SK-N-SH (cell line): ENCODE data around the gene TNNC1. TPM values are rescaled to one million over a fixed set of nuclear protein-coding genes. Genes with fewer than 3 reads are reported as not detected.

Experiments
- CTCF ChIA-PET: fragments of 300-600, 350-600 bp; formaldehyde crosslinking; extraction: SDS; loops from one replicate; lab custom pipeline; 2021; lab: Yijun Ruan, JAX
- POLR2A ChIA-PET: fragments of 350-600 bp; sonication (Branson Sonifier 250); formaldehyde crosslinking; extraction: SDS; loops from one replicate; lab custom pipeline; 2020; ENCODE audit warnings: antibody characterized with exemption, inconsistent platforms; lab: Yijun Ruan, JAX
- DNase-seq: peaks from one replicate; pipeline ENCODE4 v3.0.0; 2012
- H2AFZ ChIP-seq: fragments of 200-600 bp; sonication (generic); 2 replicates; pipeline ENCODE4 v1.8.1; 2016; ENCODE audit warnings: antibody characterized with exemption, mild to moderate bottlenecking, low read depth
- H3F3A ChIP-seq: fragments of 200-600 bp; sonication (generic); replicated peaks from 2 replicates; pipeline ENCODE3; 2016; ENCODE audit warnings: antibody characterized with exemption, mild to moderate bottlenecking; ENCODE audit not compliant: insufficient read depth
- H3K27ac ChIP-seq, 2 experiments: fragments of 200-500 bp in 1 of 2; fragments of 200-600 bp in 1 of 2; sonication (Bioruptor generic) in 1 of 2; sonication (generic), shearing (Covaris generic) in 1 of 2; 2 replicates each; pipeline versions ENCODE4 v1.5.1 to v1.6.1; 2014 to 2016; ENCODE audit warnings: low read depth in 2 of 2, inconsistent platforms in 1 of 2, low read length in 1 of 2, mild to moderate bottlenecking in 1 of 2, mixed read lengths in 1 of 2
- H3K27me3 ChIP-seq: fragments of 200-600 bp; sonication (generic), shearing (Covaris generic); 2 replicates; pipeline ENCODE4 v1.6.1; 2016; ENCODE audit warnings: mixed run types; ENCODE audit not compliant: insufficient read depth
- H3K36me3 ChIP-seq, 2 experiments: fragments of 200-500 bp in 1 of 2; fragments of 200-600 bp in 1 of 2; sonication (Bioruptor generic) in 1 of 2; sonication (generic) in 1 of 2; replicated peaks in 1 of 2; 2 replicates each; pipeline versions ENCODE3 to v1.5.1; 2014 to 2016; ENCODE audit warnings: low read length in 1 of 2, mild to moderate bottlenecking in 1 of 2; ENCODE audit not compliant: insufficient read depth in 2 of 2, control insufficient read depth in 1 of 2
- H3K4me1 ChIP-seq, 2 experiments: fragments of 200-500 bp in 1 of 2; fragments of 200-600 bp in 1 of 2; sonication (Bioruptor generic) in 1 of 2; sonication (generic), shearing (Covaris generic) in 1 of 2; 2 replicates each; pipeline versions ENCODE4 v1.5.1 to v1.6.1; 2014 to 2016; ENCODE audit warnings: low read depth in 1 of 2, low read length in 1 of 2, mixed run types in 1 of 2; ENCODE audit not compliant: insufficient read depth in 2 of 2, control insufficient read depth in 1 of 2
- H3K4me2 ChIP-seq: fragments of 200-600 bp; sonication (generic), shearing (Covaris generic); 2 replicates; pipeline ENCODE4 v1.6.1; 2017; ENCODE audit warnings: mixed run types
- H3K4me3 ChIP-seq, 2 experiments: fragments of 200-500 bp in 1 of 2; fragments of 200-600 bp in 1 of 2; sonication (Bioruptor generic) in 1 of 2; sonication (generic), shearing (Covaris generic) in 1 of 2; 2 replicates each; pipeline versions ENCODE4 v1.5.1 to v1.8.1; 2014 to 2016; ENCODE audit warnings: low read depth in 2 of 2, inconsistent platforms in 1 of 2, low read length in 1 of 2, mild to moderate bottlenecking in 1 of 2, mixed read lengths in 1 of 2, moderate library complexity in 1 of 2
- H3K79me2 ChIP-seq: fragments of 200-600 bp; sonication (generic); 2 replicates; pipeline ENCODE4 v1.8.1; 2017; ENCODE audit warnings: mild to moderate bottlenecking; ENCODE audit not compliant: insufficient read depth
- H3K9ac ChIP-seq: fragments of 200-600 bp; sonication (generic); 2 replicates; pipeline ENCODE4 v1.6.1; 2017; ENCODE audit warnings: mixed run types
- H3K9me2 ChIP-seq: fragments of 200-600 bp; sonication (generic); 2 replicates; pipeline ENCODE4 v1.6.1; 2017; ENCODE audit warnings: mixed run types
- H3K9me3 ChIP-seq: fragments of 200-600 bp; sonication (generic); 2 replicates; pipeline ENCODE4 v1.6.1; 2017; ENCODE audit warnings: mixed run types, mild to moderate bottlenecking, moderate library complexity
- H4K20me1 ChIP-seq: fragments of 200-600 bp; sonication (generic); 2 replicates; pipeline ENCODE4 v1.6.1; 2017; ENCODE audit warnings: mild to moderate bottlenecking, mixed run types; ENCODE audit not compliant: insufficient read depth
- CHD2 ChIP-seq: fragments of 150-350 bp; IDR thresholded peaks from 2 replicates; pipeline ENCODE4 v1.6.1; 2018; ENCODE audit warnings: low read length; ENCODE audit not compliant: partially characterized antibody
- FOSL2 ChIP-seq: IDR thresholded peaks from 2 replicates; pipeline ENCODE4 v1.4.0; 2012; ENCODE audit warnings: low read depth, mild to moderate bottlenecking, moderate library complexity, borderline replicate concordance
- GABPA ChIP-seq: IDR thresholded peaks from 2 replicates; pipeline ENCODE4 v1.4.0; 2012; ENCODE audit warnings: low read depth, mild to moderate bottlenecking
- GATA2 ChIP-seq: sonication (generic); formaldehyde crosslinking; IDR thresholded peaks from 2 replicates; pipeline ENCODE4 v1.5.0; 2020; ENCODE audit warnings: mild to moderate bottlenecking, missing genetic modification reagents
- MEF2A ChIP-seq: IDR thresholded peaks from 2 replicates; pipeline ENCODE4 v1.4.0; 2012; ENCODE audit warnings: low read depth, borderline replicate concordance
- POLR2AphosphoS5 ChIP-seq: IDR thresholded peaks from 2 replicates; pipeline ENCODE4 v1.6.1; 2012; ENCODE audit warnings: low read depth, low read length
- RCOR1 ChIP-seq: fragments of 150-350 bp; IDR thresholded peaks from 2 replicates; pipeline ENCODE4 v1.6.1; 2017; ENCODE audit warnings: antibody characterized with exemption, low read length
- RFX5 ChIP-seq: IDR thresholded peaks from 2 replicates; pipeline ENCODE4 v1.6.1; 2012; ENCODE audit warnings: mild to moderate bottlenecking, improper control_type of control experiment, low read length
- SMC3 ChIP-seq: IDR thresholded peaks from 2 replicates; pipeline ENCODE4 v1.6.1; 2012; ENCODE audit warnings: low read depth, low read length, improper control_type of control experiment
- TCF12 ChIP-seq: IDR thresholded peaks from 2 replicates; pipeline ENCODE4 v1.4.0; 2012
- YY1 ChIP-seq: IDR thresholded peaks from 2 replicates; pipeline ENCODE4 v1.4.0; 2012; ENCODE audit warnings: low read depth, mild to moderate bottlenecking
- WGBS: methylation state at CpG from one replicate; pipeline ENCODE4 v1.1.6; 2017; ENCODE audit warnings: low lambda C conversion rate; 5-methylcytosine and 5-hydroxymethylcytosine counted together
- polyA plus RNA-seq, 3 experiments: library from polyadenylated mRNA; depleted of rRNA; stranded (reverse); fragments of >200 nt; gene quantifications; 2 replicates each; pipeline ENCODE4 v1.2.3, GENCODE V29; 2012
- TF ChIP-seq, protein P1 (sequence below): IDR thresholded peaks from 2 replicates; pipeline ENCODE4; 2012
- TF ChIP-seq, protein P2 (sequence below): IDR thresholded peaks from 2 replicates; pipeline ENCODE4 v1.4.0; 2012; ENCODE audit warnings: low read depth, borderline replicate concordance
- TF ChIP-seq, protein P3 (sequence below): IDR thresholded peaks from 2 replicates; pipeline ENCODE4 v1.4.0; 2012; ENCODE audit warnings: low read depth, borderline replicate concordance
- TF ChIP-seq, protein P4 (sequence below): fragments of 150-350 bp; IDR thresholded peaks from 2 replicates; pipeline ENCODE4 v1.6.1; 2017; ENCODE audit warnings: antibody characterized with exemption, low read length, low read depth, borderline replicate concordance
- TF ChIP-seq, protein P5 (sequence below): fragments of 200-600 bp; sonication (generic); IDR thresholded peaks from 2 replicates; pipeline ENCODE4 v1.6.1; 2017; ENCODE audit warnings: antibody characterized with exemption, mild to moderate bottlenecking, moderate library complexity
- TF ChIP-seq, protein P6 (sequence below): IDR thresholded peaks from 2 replicates; pipeline ENCODE4 v1.4.0; 2012; ENCODE audit warnings: low read depth

The TNNC1 gene
- polyA plus RNA-seq, 1 of the 3 experiments (the other 2 are of a cell fraction): 2.6 TPM

DNA sequence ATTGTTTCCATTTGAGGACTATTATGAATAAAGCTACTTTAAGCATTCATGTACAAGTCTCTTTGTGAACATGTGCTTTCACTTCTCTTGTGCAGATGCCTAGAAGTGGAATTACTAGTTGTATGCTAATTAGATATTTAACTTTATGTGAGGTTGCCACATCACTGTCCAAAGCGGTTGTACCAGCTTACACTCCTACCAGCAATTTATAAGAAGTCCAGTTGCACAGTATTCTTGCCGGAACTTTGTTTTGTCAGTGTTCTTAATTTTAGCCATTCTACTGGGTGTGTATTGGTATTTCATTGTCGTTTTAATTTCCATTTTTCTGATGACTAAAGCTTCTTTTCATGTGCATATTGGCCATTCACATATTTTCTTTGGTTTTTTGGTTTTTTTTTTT lies 38.0 kb downstream of the TNNC1 start:
- no peak overlapping the region for H3K4me3 ChIP-seq
- H3K4me2 ChIP-seq: no peak overlapping the region
- 95% methylated on average over 3 of the region's 3 CpGs for WGBS
- DNase-seq: no peak
- no peaks in the 10 kb centered on the region for H3K27me3 ChIP-seq
- no peak overlapping the region for H3K27ac ChIP-seq
- no peaks in the 10 kb centered on the region for H3K9me3 ChIP-seq
- TF ChIP-seq SMC3 (no peak), FOSL2 (no peak), RCOR1 (no peak), CHD2 (no peak), TCF12 (no peak), YY1 (no peak), RFX5 (no peak), MEF2A (no peak), GABPA (no peak), GATA2 (CRISPR knock-in tag) (no peak), POLR2AphosphoS5 (no peak)
- TF ChIP-seq, protein P1, sequence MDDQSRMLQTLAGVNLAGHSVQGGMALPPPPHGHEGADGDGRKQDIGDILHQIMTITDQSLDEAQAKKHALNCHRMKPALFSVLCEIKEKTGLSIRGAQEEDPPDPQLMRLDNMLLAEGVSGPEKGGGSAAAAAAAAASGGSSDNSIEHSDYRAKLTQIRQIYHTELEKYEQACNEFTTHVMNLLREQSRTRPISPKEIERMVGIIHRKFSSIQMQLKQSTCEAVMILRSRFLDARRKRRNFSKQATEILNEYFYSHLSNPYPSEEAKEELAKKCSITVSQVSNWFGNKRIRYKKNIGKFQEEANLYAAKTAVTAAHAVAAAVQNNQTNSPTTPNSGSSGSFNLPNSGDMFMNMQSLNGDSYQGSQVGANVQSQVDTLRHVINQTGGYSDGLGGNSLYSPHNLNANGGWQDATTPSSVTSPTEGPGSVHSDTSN: no peak
- TF ChIP-seq, protein P2, sequence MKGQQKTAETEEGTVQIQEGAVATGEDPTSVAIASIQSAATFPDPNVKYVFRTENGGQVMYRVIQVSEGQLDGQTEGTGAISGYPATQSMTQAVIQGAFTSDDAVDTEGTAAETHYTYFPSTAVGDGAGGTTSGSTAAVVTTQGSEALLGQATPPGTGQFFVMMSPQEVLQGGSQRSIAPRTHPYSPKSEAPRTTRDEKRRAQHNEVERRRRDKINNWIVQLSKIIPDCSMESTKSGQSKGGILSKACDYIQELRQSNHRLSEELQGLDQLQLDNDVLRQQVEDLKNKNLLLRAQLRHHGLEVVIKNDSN: no peak
- TF ChIP-seq, protein P3, sequence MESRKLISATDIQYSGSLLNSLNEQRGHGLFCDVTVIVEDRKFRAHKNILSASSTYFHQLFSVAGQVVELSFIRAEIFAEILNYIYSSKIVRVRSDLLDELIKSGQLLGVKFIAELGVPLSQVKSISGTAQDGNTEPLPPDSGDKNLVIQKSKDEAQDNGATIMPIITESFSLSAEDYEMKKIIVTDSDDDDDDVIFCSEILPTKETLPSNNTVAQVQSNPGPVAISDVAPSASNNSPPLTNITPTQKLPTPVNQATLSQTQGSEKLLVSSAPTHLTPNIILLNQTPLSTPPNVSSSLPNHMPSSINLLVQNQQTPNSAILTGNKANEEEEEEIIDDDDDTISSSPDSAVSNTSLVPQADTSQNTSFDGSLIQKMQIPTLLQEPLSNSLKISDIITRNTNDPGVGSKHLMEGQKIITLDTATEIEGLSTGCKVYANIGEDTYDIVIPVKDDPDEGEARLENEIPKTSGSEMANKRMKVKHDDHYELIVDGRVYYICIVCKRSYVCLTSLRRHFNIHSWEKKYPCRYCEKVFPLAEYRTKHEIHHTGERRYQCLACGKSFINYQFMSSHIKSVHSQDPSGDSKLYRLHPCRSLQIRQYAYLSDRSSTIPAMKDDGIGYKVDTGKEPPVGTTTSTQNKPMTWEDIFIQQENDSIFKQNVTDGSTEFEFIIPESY: no peak
- TF ChIP-seq, protein P4, sequence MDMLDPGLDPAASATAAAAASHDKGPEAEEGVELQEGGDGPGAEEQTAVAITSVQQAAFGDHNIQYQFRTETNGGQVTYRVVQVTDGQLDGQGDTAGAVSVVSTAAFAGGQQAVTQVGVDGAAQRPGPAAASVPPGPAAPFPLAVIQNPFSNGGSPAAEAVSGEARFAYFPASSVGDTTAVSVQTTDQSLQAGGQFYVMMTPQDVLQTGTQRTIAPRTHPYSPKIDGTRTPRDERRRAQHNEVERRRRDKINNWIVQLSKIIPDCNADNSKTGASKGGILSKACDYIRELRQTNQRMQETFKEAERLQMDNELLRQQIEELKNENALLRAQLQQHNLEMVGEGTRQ: no peak
- TF ChIP-seq, protein P5, sequence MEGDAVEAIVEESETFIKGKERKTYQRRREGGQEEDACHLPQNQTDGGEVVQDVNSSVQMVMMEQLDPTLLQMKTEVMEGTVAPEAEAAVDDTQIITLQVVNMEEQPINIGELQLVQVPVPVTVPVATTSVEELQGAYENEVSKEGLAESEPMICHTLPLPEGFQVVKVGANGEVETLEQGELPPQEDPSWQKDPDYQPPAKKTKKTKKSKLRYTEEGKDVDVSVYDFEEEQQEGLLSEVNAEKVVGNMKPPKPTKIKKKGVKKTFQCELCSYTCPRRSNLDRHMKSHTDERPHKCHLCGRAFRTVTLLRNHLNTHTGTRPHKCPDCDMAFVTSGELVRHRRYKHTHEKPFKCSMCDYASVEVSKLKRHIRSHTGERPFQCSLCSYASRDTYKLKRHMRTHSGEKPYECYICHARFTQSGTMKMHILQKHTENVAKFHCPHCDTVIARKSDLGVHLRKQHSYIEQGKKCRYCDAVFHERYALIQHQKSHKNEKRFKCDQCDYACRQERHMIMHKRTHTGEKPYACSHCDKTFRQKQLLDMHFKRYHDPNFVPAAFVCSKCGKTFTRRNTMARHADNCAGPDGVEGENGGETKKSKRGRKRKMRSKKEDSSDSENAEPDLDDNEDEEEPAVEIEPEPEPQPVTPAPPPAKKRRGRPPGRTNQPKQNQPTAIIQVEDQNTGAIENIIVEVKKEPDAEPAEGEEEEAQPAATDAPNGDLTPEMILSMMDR: no peak
- TF ChIP-seq, protein P6, sequence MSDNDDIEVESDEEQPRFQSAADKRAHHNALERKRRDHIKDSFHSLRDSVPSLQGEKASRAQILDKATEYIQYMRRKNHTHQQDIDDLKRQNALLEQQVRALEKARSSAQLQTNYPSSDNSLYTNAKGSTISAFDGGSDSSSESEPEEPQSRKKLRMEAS: no peak
- H3K36me3 ChIP-seq: no peaks in the 10 kb centered on the region
- no peaks in the 10 kb centered on the region for H3K9me2 ChIP-seq
- H3K4me1 ChIP-seq: peaks cover 3 to 17% of the 10 kb centered on the region in 2 experiments; a peak in 3 of 4 replicates
- H2AFZ ChIP-seq: no peak overlapping the region
- peaks cover 29% of the 10 kb centered on the region for H3K79me2 ChIP-seq
- peaks cover 5% of the 10 kb centered on the region; the same call in 1 of the 2 replicates for H4K20me1 ChIP-seq
- CTCF ChIA-PET: interaction anchor here (1.1 to 28.4 kb wide), 3 partner anchors 33 to 195 kb away, joined by 3 to 578 read pairs (median 3); partner anchors contain the start of genes NISCH, SEMA3G and TNNC1
- no peak overlapping the region for H3K9ac ChIP-seq
- POLR2A ChIA-PET: no interaction called here
- H3F3A ChIP-seq: peaks cover 6% of the 10 kb centered on the region
